Activated naive CD4-positive, alpha-beta T cell treated with anti-CD3 and anti-CD28 coated beads, Interleukin-2, amount 50 U/mL, for 72 hours (primary cell): ENCODE measurements around the gene TFB1M. TPM values are rescaled to one million over a fixed set of nuclear protein-coding genes. Genes with fewer than 3 reads are reported as not detected.
"Not testable (repeated sequence)": the region's sequence is repeated elsewhere in the genome, so short reads cannot be mapped to it uniquely, and the experiment has no call there.

Experiments used
- ATAC-seq, 2 donors: fragments of 150-1000 bp; cut with Tn5 transposase; 2 replicates each; pipeline ENCODE4 v1.10.0; 2021; ENCODE audit warnings: mild to moderate bottlenecking in 2 of 2, moderate library complexity in 2 of 2
- DNase-seq, 2 donors: peaks; one replicate each; pipeline ENCODE4 v3.0.0; 2021 to 2022; ENCODE audit warnings: low spot score in 2 of 2
- H3K27ac Mint-ChIP-seq, 2 donors: one replicate each; pipeline ENCODE4 v1.8.0; 2022; ENCODE audit warnings: mild to moderate bottlenecking in 2 of 2, mixed read lengths in 2 of 2
- H3K36me3 Mint-ChIP-seq, 2 donors: one replicate each; pipeline ENCODE4 v1.8.0; 2022; ENCODE audit warnings: mixed read lengths in 2 of 2
- H3K9me3 Mint-ChIP-seq, 2 donors: one replicate each; pipeline ENCODE4 v1.8.0; 2022; ENCODE audit warnings: mixed read lengths in 2 of 2
- total RNA-seq, 2 donors: library from RNA; stranded (reverse); gene quantifications; one replicate each; pipeline ENCODE4 v1.2.3, GENCODE V29; 2022

Gene TFB1M
- total RNA-seq, 2 donors from 2014 or later, result 44.7 to 49.2 TPM

- Mint-ChIP-seq H3K9me3 (peaks cover 19 to 30% of the 10 kb centered on the region in 2 donors), H3K36me3 (peaks cover 17 to 45% of the 10 kb centered on the region in 2 donors), H3K27ac (peak overlapping the region; percentile 12 to 50)
- not testable (repeated sequence) for ATAC-seq, DNase-seq
Measured at GRCh38 chr6:155338237-155338636, 24.0 kb upstream of the TFB1M start.

- ATAC-seq, result no peak
- peaks cover 15 to 24% of the 10 kb centered on the region in 2 donors for H3K9me3 Mint-ChIP-seq
- no peak overlapping the region for H3K27ac Mint-ChIP-seq
- DNase-seq, result no peak
- peaks cover 15 to 42% of the 10 kb centered on the region in 2 donors for H3K36me3 Mint-ChIP-seq
Measured at GRCh38 chr6:155335265-155335664, 21.0 kb upstream of the TFB1M start.

GRCh38 chr6:155334073-155334472 is 19.8 kb upstream of the TFB1M start:
- Mint-ChIP-seq H3K9me3 (peaks cover 12 to 18% of the 10 kb centered on the region in 2 donors), H3K36me3 (peaks cover 6 to 33% of the 10 kb centered on the region in 2 donors)
- not testable (repeated sequence) for ATAC-seq, H3K27ac Mint-ChIP-seq, DNase-seq

- DNase-seq, result no peak
- peak overlapping the region; percentile 38 to 62 for H3K27ac Mint-ChIP-seq
- H3K36me3 Mint-ChIP-seq, result peaks cover 4 to 27% of the 10 kb centered on the region in 2 donors
- H3K9me3 Mint-ChIP-seq, result peaks cover 12 to 13% of the 10 kb centered on the region in 2 donors
- ATAC-seq, result peak; percentile 77 to 91
Measured at GRCh38 chr6:155333414-155333813, 19.1 kb upstream of the TFB1M start.

GRCh38 chr6:155330922-155331321 is 16.6 kb upstream of the TFB1M start:
- ATAC-seq, result no peak

GRCh38 chr6:155330133-155330734 is 15.9 kb upstream of the TFB1M start:
- Mint-ChIP-seq H3K9me3 (no peaks in the 10 kb centered on the region), H3K36me3 (no peaks in the 10 kb centered on the region), H3K27ac (no peak overlapping the region)
- DNase-seq, result no peak
- ATAC-seq, result no peak

More at GRCh38 chr6:155330922-155331321, 16.6 kb upstream of the TFB1M start:
- peaks cover 0 to under 1% of the 10 kb centered on the region in 2 donors for H3K9me3 Mint-ChIP-seq
- no peak for DNase-seq
- H3K36me3 Mint-ChIP-seq, result peaks cover 0 to 5% of the 10 kb centered on the region in 2 donors
- H3K27ac Mint-ChIP-seq, result no peak overlapping the region

GRCh38 chr6:155329460-155330132 is 15.3 kb upstream of the TFB1M start:
- Mint-ChIP-seq H3K27ac (no peak overlapping the region), H3K9me3 (no peaks in the 10 kb centered on the region), H3K36me3 (no peaks in the 10 kb centered on the region)
- DNase-seq, result no peak
- ATAC-seq, result no peak

- no peak for ATAC-seq
- H3K27ac Mint-ChIP-seq, result no peak overlapping the region
- no peak for DNase-seq
- no peaks in the 10 kb centered on the region for H3K36me3 Mint-ChIP-seq
- H3K9me3 Mint-ChIP-seq, result no peaks in the 10 kb centered on the region
Measured at GRCh38 chr6:155328539-155329459, 14.5 kb upstream of the TFB1M start.

- ATAC-seq (no peak), DNase-seq (no peak)
- no peaks in the 10 kb centered on the region for H3K36me3 Mint-ChIP-seq
- no peaks in the 10 kb centered on the region for H3K9me3 Mint-ChIP-seq
- H3K27ac Mint-ChIP-seq, result peak overlapping the region in 1 of 2 donors; percentile 2
Measured at GRCh38 chr6:155328074-155328538, 13.8 kb upstream of the TFB1M start.

- ATAC-seq, result peak; percentile 58 to 59
- Mint-ChIP-seq H3K27ac (peak overlapping the region in 1 of 2 donors; percentile 2), H3K9me3 (no peaks in the 10 kb centered on the region), H3K36me3 (no peaks in the 10 kb centered on the region)
- DNase-seq, result peak in 1 of 2 donors; percentile 67
Measured at GRCh38 chr6:155327326-155328073, 13.2 kb upstream of the TFB1M start.

GRCh38 chr6:155325700-155326516 is 11.6 kb upstream of the TFB1M start:
- Mint-ChIP-seq H3K36me3 (no peaks in the 10 kb centered on the region), H3K9me3 (no peaks in the 10 kb centered on the region), H3K27ac (no peak overlapping the region)
- no peak for DNase-seq
- ATAC-seq, result no peak

GRCh38 chr6:155324993-155325392 is 10.7 kb upstream of the TFB1M start:
- H3K27ac Mint-ChIP-seq, result no peak overlapping the region
- no peaks in the 10 kb centered on the region for H3K9me3 Mint-ChIP-seq
- ATAC-seq (no peak), DNase-seq (no peak)
- H3K36me3 Mint-ChIP-seq, result no peaks in the 10 kb centered on the region

- no peak overlapping the region for H3K27ac Mint-ChIP-seq
- DNase-seq (no peak), ATAC-seq (no peak)
- H3K9me3 Mint-ChIP-seq, result no peaks in the 10 kb centered on the region
- no peaks in the 10 kb centered on the region for H3K36me3 Mint-ChIP-seq
Measured at GRCh38 chr6:155324172-155324571, 9.9 kb upstream of the TFB1M start.

- no peak overlapping the region for H3K27ac Mint-ChIP-seq
- H3K9me3 Mint-ChIP-seq, result no peaks in the 10 kb centered on the region
- DNase-seq (no peak), ATAC-seq (no peak)
- peaks cover 0 to 5% of the 10 kb centered on the region in 2 donors for H3K36me3 Mint-ChIP-seq
Measured at GRCh38 chr6:155319902-155320301, 5.6 kb upstream of the TFB1M start.

GRCh38 chr6:155317186-155317585 is 2.9 kb upstream of the TFB1M start:
- Mint-ChIP-seq H3K36me3 (peaks cover 15 to 16% of the 10 kb centered on the region in 2 donors), H3K9me3 (no peaks in the 10 kb centered on the region), H3K27ac (no peak overlapping the region)
- DNase-seq (no peak), ATAC-seq (no peak)
